Skin of body (tissue), 2 donors: ENCODE data around the gene ZNF350. TPM values are rescaled to one million over a fixed set of nuclear protein-coding genes. Genes with fewer than 3 reads are reported as not detected.
"Not testable (repeated sequence)": the region's sequence is repeated elsewhere in the genome, so short reads cannot be mapped to it uniquely, and the experiment has no call there.

Experiments
- DNase-seq: peaks from one replicate; lab custom pipeline; 2025; lab: John Stamatoyannopoulos, UW
- total RNA-seq: library from RNA; depleted of rRNA; stranded (reverse); fragments of >200 nt; gene quantifications from one replicate; pipeline ENCODE4 v1.2.3, GENCODE V29; 2014

ZNF350 gene
- total RNA-seq, 1 donor from 2014 or later, result 11.5 TPM

GRCh38 chr19:51975787-51976186 is 10.9 kb downstream of the ZNF350 start:
- not testable (repeated sequence) for DNase-seq

DNA sequence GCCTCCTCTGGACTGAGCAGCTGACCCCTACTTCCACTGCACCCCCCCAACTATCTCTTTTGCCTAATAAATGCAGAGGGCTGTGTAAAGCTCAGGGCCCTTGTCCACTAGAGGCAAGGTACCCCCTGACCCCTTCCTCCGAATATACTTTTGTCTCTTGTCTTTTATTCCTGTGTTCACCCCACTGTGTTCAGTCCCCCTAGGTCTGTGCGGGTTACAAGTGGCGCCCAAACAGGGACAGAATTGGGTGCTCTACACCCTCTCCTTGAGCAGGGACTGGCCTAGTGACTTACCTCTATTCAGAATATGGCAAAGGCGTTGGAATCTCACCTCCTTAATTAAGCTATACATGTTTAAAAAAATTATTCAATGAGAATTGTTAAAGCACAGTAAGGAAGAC is 15.0 kb downstream of the ZNF350 start:
- DNase-seq, result no peak

DNA sequence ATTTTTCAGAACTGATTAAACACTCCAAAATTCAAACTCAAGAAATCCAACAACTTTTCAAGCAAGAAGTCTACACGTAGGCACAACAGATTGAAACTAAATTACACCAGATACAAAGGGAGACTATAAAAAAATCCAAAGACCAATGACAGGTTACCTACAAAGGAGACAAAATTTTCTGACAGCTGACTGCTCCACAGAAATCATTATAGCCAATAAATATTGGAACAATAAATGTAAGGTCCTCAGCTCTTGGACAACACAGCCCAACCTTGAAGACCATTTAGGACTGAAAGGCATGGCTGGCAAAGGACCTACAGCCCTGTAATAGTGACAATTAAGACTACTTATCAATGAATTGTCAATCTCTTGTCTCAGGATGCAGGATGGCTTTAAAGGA is 15.9 kb downstream of the ZNF350 start:
- no peak for DNase-seq

GRCh38 chr19:51965583-51965982 is 21.1 kb downstream of the ZNF350 start:
- no peak for DNase-seq

GRCh38 chr19:51960621-51961233 is 25.9 kb downstream of the ZNF350 start:
- DNase-seq, result not testable (repeated sequence)

DNA sequence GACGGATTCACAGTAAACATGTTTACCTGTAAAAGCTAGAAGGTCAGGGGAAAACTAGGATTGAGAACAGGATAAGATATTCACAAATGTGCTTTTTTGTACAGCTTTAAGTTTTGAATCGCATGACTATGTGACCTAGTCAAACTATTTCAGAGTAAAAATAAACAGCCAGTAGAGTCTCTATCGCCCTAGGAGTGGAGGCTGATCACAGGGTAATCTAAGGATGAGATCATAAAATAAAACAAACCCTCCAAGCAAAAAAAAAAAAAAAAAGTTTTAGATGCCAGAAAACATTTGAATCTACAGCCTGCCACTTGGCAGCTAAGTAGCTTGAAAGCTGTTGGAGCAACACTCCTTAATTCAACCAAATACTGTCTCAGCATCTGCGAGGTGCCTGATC is 26.8 kb downstream of the ZNF350 start:
- DNase-seq, result no peak

DNA sequence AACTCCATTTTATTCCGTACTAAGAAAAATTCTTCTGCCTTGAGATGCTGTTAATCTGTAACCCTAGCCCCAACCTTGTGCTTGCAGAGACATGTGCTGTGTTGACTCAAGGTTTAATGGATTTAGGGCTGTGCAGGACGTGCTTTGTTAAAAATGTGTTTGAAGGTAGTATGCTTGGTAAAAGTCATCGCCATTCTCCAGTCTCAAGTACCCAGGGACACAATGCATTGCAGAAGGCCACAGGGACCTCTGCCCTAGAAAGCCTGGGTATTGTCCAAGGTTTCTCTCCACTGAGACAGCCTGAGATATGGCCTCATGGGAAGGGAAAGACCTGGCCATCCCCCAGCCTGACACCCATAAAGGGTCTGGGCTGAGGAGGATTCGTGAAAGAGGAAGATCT is 28.8 kb downstream of the ZNF350 start:
- DNase-seq, result not testable (repeated sequence)

- DNase-seq, result peak; percentile 20
These were observed 37.7 kb downstream of the ZNF350 start for GRCh38 chr19:51948975-51949374.

GRCh38 chr19:51946602-51947001 is 40.0 kb downstream of the ZNF350 start:
- DNase-seq, result no peak

- no peak for DNase-seq
These were observed 41.7 kb downstream of the ZNF350 start for GRCh38 chr19:51944798-51945552.

- no peak for DNase-seq
These were observed 47.7 kb downstream of the ZNF350 start for GRCh38 chr19:51938936-51939335.

GRCh38 chr19:51931921-51932320 is 54.7 kb downstream of the ZNF350 start:
- DNase-seq, result no peak

DNA sequence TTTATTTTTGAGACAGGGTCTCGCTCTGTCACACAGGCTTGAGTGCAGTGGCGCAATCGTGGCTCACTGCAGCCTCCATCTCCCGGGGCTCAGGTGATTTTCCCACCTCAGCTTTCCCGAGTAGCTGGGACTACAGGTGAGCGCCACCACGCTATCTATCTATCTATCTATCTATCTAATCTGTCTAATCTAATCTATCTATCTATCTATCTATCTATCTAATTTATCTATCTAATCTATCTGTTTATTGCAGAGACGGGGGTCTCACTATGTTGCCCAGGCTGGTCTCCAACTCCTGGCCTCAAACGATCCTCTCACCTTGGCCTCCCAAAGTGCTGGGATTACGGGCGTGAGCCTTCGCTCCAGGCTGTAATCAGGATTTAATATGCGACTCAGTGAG is 58.8 kb downstream of the ZNF350 start:
- no peak for DNase-seq

GRCh38 chr19:51926784-51927741 is 59.6 kb downstream of the ZNF350 start, which contains the start of gene ZNF613:
TSS of gene ZNF613 (plus strand) at chr19:51927472. CDS start at chr19:51936221, 8,749 bp downstream.
- peak; percentile 96 for DNase-seq

DNA sequence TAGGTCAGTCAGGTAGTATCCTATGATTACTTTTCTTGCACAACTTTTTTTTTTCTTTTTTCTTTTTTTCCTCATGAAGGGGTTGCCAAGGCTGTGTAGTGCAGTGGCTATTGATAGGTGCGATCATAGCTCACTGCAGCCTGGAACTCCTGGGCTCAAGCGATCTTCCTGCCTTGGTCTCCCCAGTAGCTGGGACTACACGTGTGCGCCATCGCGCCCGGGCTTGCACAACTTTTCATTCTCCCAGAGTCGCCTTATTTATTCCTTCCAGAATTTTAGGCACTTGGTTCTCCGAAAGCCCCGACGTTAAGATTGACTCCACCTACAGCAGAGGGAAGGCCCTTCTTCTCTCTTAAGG is 60.2 kb downstream of the ZNF350 start:
- DNase-seq, result no peak

DNA sequence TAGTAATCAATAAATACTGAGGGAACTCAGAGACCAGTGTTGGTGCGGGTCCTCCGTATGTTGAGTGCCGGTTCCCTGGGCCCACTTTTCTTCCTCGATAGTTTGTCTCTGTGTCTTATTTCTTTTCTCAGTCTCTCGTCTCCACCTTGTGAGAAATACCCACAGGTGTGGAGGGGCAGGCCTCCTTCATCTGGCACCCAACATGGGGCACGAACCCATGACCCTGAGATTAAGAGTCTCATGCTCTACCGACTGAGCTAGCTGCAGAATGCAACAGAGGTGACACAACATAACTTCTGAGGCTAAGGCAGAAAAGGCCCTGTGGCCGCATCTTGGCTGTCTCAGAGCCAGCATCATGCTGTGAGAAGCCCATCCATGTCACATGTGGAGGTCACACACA is 64.7 kb downstream of the ZNF350 start:
- no peak for DNase-seq

DNA sequence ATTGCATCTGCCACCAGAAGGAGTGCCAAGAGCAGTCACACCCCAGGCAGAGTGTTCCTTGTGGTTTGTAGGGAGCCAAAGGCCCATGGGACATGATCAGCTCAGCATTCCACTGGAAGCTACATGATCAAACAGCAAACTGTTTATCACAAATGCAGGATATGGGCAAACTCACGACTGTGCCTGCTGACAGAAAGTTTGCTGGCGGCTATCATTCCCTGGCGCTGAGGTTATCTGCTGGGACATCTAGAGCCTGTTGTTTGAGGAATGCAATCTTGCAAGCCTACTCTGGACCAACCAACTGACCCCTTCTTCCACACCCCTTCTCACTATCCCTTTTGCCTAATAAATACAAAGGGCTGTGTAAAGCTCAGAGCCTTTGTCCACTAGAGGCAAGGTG is 67.0 kb downstream of the ZNF350 start:
- DNase-seq, result no peak

- DNase-seq, result no peak
These were observed 70.5 kb downstream of the ZNF350 start for GRCh38 chr19:51916167-51916566.

DNA sequence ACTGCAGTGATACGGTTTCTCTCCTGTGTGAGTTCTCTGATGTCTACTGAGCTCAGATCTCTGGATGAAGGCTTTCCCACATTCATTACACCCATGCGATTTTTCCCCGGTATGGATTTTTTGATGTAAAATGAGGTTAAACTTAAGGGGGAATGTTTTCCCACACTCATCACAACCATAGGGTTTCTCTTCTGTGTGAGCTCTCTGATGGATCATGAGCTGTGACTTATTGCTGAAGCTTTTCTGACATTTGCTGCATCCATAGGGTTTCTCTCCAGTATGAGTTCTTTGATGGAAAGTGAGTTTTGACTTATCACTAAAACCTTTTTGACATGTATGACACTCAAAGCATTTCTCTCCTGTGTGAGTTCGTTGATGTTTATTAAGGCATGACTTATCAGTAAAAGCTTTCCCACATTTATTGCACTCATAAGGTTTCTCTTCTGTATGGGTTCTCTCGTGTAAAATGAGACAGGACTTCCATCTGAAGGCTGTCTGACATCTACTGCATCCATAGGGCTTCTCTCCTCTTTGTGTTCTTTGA is 71.2 kb downstream of the ZNF350 start:
- DNase-seq, result no peak
